Activated CD4-positive, alpha-beta T cell treated with anti-CD3 and anti-CD28 coated beads, Interleukin-2, amount 10 ng/mL, durations not matched to agents 7 days and 5 days (primary cell): ENCODE measurements around the gene ZNF268. TPM values are rescaled to one million over a fixed set of nuclear protein-coding genes. Genes with fewer than 3 reads are reported as not detected.

Experiments
- CTCF ChIA-PET: fragments of 350-600 bp; sonication (Branson Sonifier 250); formaldehyde crosslinking; loops from one replicate; lab custom pipeline; 2021; ENCODE audit warnings: antibody characterized with exemption; lab: Charles Lee
- POLR2A ChIA-PET: fragments of 350-600 bp; sonication (Branson Sonifier 250); formaldehyde crosslinking; loops from one replicate; lab custom pipeline; 2021; ENCODE audit warnings: antibody characterized with exemption; lab: Charles Lee
- DNase-seq: peaks from one replicate; pipeline ENCODE4 v3.0.0-alpha.2; 2020
- H3K27ac Mint-ChIP-seq: one replicate; pipeline ENCODE4 v1.8.0; 2021; ENCODE audit warnings: mild to moderate bottlenecking, moderate library complexity, mixed read lengths
- H3K27me3 Mint-ChIP-seq: one replicate; pipeline ENCODE4 v1.8.0; 2021; ENCODE audit warnings: mixed read lengths
- H3K36me3 Mint-ChIP-seq: one replicate; pipeline ENCODE4 v1.8.0; 2021; ENCODE audit warnings: low read depth, mixed read lengths
- H3K4me1 Mint-ChIP-seq: one replicate; pipeline ENCODE4 v1.8.0; 2021; ENCODE audit warnings: mixed read lengths
- H3K4me3 Mint-ChIP-seq: one replicate; pipeline ENCODE4 v1.8.0; 2021; ENCODE audit warnings: mild to moderate bottlenecking, moderate library complexity, mixed read lengths
- H3K9me3 Mint-ChIP-seq: one replicate; pipeline ENCODE4 v1.8.0; 2021; ENCODE audit warnings: mixed read lengths
- total RNA-seq, 2 experiments: library from RNA; stranded (reverse); gene quantifications; one replicate each; pipeline ENCODE4 v1.2.3, GENCODE V29; 2021

Gene ZNF268
- total RNA-seq, 2 experiments from 2014 or later, result 22.1 to 23.4 TPM

GRCh38 chr12:133203344-133204263 is 22.3 kb downstream of the ZNF268 start:
- Mint-ChIP-seq H3K36me3 (peaks cover 70% of the 10 kb centered on the region), H3K9me3 (peaks cover 66% of the 10 kb centered on the region), H3K27me3 (no peaks in the 10 kb centered on the region), H3K4me1 (no peaks in the 10 kb centered on the region), H3K4me3 (no peak overlapping the region), H3K27ac (peak overlapping the region; percentile 36)
- ChIA-PET POLR2A (no interaction called here), CTCF (interaction anchor here (1.0 to 2.8 kb wide), 5 partner anchors 22 to 245 kb away, joined by 3 to 8 read pairs (median 3); partner anchors contain the start of genes ZNF10, ZNF268 and ZNF891)
- DNase-seq, result no peak

- DNase-seq, result no peak
- ChIA-PET POLR2A (no interaction called here), CTCF (no interaction called here)
- Mint-ChIP-seq H3K9me3 (peaks cover 67% of the 10 kb centered on the region), H3K4me1 (no peaks in the 10 kb centered on the region), H3K4me3 (no peak overlapping the region), H3K27ac (no peak overlapping the region), H3K27me3 (no peaks in the 10 kb centered on the region), H3K36me3 (peaks cover 67% of the 10 kb centered on the region)
These were observed 22.9 kb downstream of the ZNF268 start for GRCh38 chr12:133204264-133204603.

- H3K9me3 Mint-ChIP-seq, result peaks cover 62% of the 10 kb centered on the region
These were observed 25.1 kb downstream of the ZNF268 start for GRCh38 chr12:133206390-133206789.

GRCh38 chr12:133215724-133216123 is 34.4 kb downstream of the ZNF268 start:
- Mint-ChIP-seq H3K27me3 (no peaks in the 10 kb centered on the region), H3K4me3 (no peak overlapping the region), H3K27ac (no peak overlapping the region), H3K36me3 (peaks cover 3% of the 10 kb centered on the region), H3K4me1 (no peaks in the 10 kb centered on the region), H3K9me3 (peaks cover 55% of the 10 kb centered on the region)
- DNase-seq, result no peak
- ChIA-PET POLR2A (no interaction called here), CTCF (no interaction called here)

More at GRCh38 chr12:133206390-133206789, 25.1 kb downstream of the ZNF268 start:
- Mint-ChIP-seq H3K36me3 (peaks cover 47% of the 10 kb centered on the region), H3K4me3 (no peak overlapping the region), H3K27me3 (no peaks in the 10 kb centered on the region), H3K4me1 (no peaks in the 10 kb centered on the region), H3K27ac (no peak overlapping the region)
- ChIA-PET CTCF (interaction anchor here (0.7 kb wide), 1 partner anchor 250 kb away, joined by 3 read pairs; the partner anchor contains the start of gene ZNF605), POLR2A (no interaction called here)
- DNase-seq, result no peak

GRCh38 chr12:133217219-133217618 is 35.9 kb downstream of the ZNF268 start:
- Mint-ChIP-seq H3K9me3 (peaks cover 51% of the 10 kb centered on the region), H3K36me3 (peaks cover 3% of the 10 kb centered on the region), H3K4me3 (no peak overlapping the region), H3K4me1 (no peaks in the 10 kb centered on the region), H3K27me3 (no peaks in the 10 kb centered on the region), H3K27ac (no peak overlapping the region)
- no peak for DNase-seq
- ChIA-PET POLR2A (no interaction called here), CTCF (interaction anchor here (1.6 kb wide), 1 partner anchor 12 kb away, joined by 4 read pairs; no protein-coding TSS in a partner anchor)

- ChIA-PET POLR2A (no interaction called here), CTCF (no interaction called here)
- no peaks in the 10 kb centered on the region for H3K36me3 Mint-ChIP-seq
- DNase-seq, result no peak
- H3K27ac Mint-ChIP-seq, result no peak overlapping the region
- no peaks in the 10 kb centered on the region for H3K4me1 Mint-ChIP-seq
- no peaks in the 10 kb centered on the region for H3K27me3 Mint-ChIP-seq
- H3K9me3 Mint-ChIP-seq, result peaks cover 39% of the 10 kb centered on the region
- no peak overlapping the region for H3K4me3 Mint-ChIP-seq
These were observed 39.2 kb downstream of the ZNF268 start for GRCh38 chr12:133220521-133220920.

GRCh38 chr12:133221241-133221640 is 39.9 kb downstream of the ZNF268 start:
- ChIA-PET POLR2A (no interaction called here), CTCF (no interaction called here)
- DNase-seq, result no peak
- Mint-ChIP-seq H3K27ac (no peak overlapping the region), H3K4me1 (no peaks in the 10 kb centered on the region), H3K36me3 (no peaks in the 10 kb centered on the region), H3K9me3 (peaks cover 38% of the 10 kb centered on the region), H3K4me3 (no peak overlapping the region), H3K27me3 (no peaks in the 10 kb centered on the region)

GRCh38 chr12:133222211-133222610 is 40.9 kb downstream of the ZNF268 start:
- Mint-ChIP-seq H3K4me1 (no peaks in the 10 kb centered on the region), H3K27me3 (no peaks in the 10 kb centered on the region), H3K4me3 (no peak overlapping the region), H3K36me3 (no peaks in the 10 kb centered on the region), H3K27ac (no peak overlapping the region), H3K9me3 (peaks cover 38% of the 10 kb centered on the region)
- no peak for DNase-seq
- CTCF ChIA-PET, result no interaction called here
- POLR2A ChIA-PET, result no interaction called here

- ChIA-PET CTCF (no interaction called here), POLR2A (no interaction called here)
- Mint-ChIP-seq H3K27me3 (no peaks in the 10 kb centered on the region), H3K36me3 (no peaks in the 10 kb centered on the region), H3K4me1 (no peaks in the 10 kb centered on the region), H3K9me3 (peaks cover 34% of the 10 kb centered on the region), H3K4me3 (no peak overlapping the region), H3K27ac (no peak overlapping the region)
- no peak for DNase-seq
These were observed 44.2 kb downstream of the ZNF268 start for GRCh38 chr12:133225527-133225926.

GRCh38 chr12:133226690-133227089 is 45.4 kb downstream of the ZNF268 start:
- POLR2A ChIA-PET, result no interaction called here
- CTCF ChIA-PET, result no interaction called here

GRCh38 chr12:133227281-133227852 is 46.1 kb downstream of the ZNF268 start:
- no peaks in the 10 kb centered on the region for H3K27me3 Mint-ChIP-seq
- ChIA-PET POLR2A (no interaction called here), CTCF (no interaction called here)
- no peaks in the 10 kb centered on the region for H3K36me3 Mint-ChIP-seq
- no peak overlapping the region for H3K27ac Mint-ChIP-seq
- DNase-seq, result no peak
- H3K4me3 Mint-ChIP-seq, result no peak overlapping the region
- no peaks in the 10 kb centered on the region for H3K4me1 Mint-ChIP-seq
- peaks cover 39% of the 10 kb centered on the region for H3K9me3 Mint-ChIP-seq

More at GRCh38 chr12:133226690-133227089, 45.4 kb downstream of the ZNF268 start:
- Mint-ChIP-seq H3K4me3 (no peak overlapping the region), H3K36me3 (no peaks in the 10 kb centered on the region), H3K27me3 (no peaks in the 10 kb centered on the region), H3K4me1 (no peaks in the 10 kb centered on the region), H3K9me3 (peaks cover 41% of the 10 kb centered on the region), H3K27ac (no peak overlapping the region)
- DNase-seq, result no peak

- CTCF ChIA-PET, result no interaction called here
- no peak for DNase-seq
- H3K27ac Mint-ChIP-seq, result no peak overlapping the region
- no peaks in the 10 kb centered on the region for H3K4me1 Mint-ChIP-seq
- no peaks in the 10 kb centered on the region for H3K36me3 Mint-ChIP-seq
- POLR2A ChIA-PET, result no interaction called here
- H3K27me3 Mint-ChIP-seq, result no peaks in the 10 kb centered on the region
- H3K4me3 Mint-ChIP-seq, result no peak overlapping the region
- peaks cover 48% of the 10 kb centered on the region for H3K9me3 Mint-ChIP-seq
These were observed 49.7 kb downstream of the ZNF268 start for GRCh38 chr12:133231001-133231400.

GRCh38 chr12:133233006-133233405 is 51.7 kb downstream of the ZNF268 start:
- H3K36me3 Mint-ChIP-seq, result peaks cover 3% of the 10 kb centered on the region
- CTCF ChIA-PET, result no interaction called here
- DNase-seq, result no peak
- H3K4me3 Mint-ChIP-seq, result no peak overlapping the region
- H3K4me1 Mint-ChIP-seq, result no peaks in the 10 kb centered on the region
- H3K27ac Mint-ChIP-seq, result no peak overlapping the region
- no peaks in the 10 kb centered on the region for H3K27me3 Mint-ChIP-seq
- peaks cover 55% of the 10 kb centered on the region for H3K9me3 Mint-ChIP-seq
- POLR2A ChIA-PET, result no interaction called here
